Measurements from ENCODE around the gene NDUFB7. TPM values are rescaled to one million over a fixed set of nuclear protein-coding genes. Genes with fewer than 3 reads are reported as not detected.
A peak's percentile ranks its signal among the peaks of the same experiment; 100 is the strongest.
"Not testable (repeated sequence)": the region's sequence is repeated elsewhere in the genome, so short reads cannot be mapped to it uniquely, and the experiment has no call there.

The NDUFB7 gene
- total RNA-seq, 4 donors from 2014 or later: 208 to 584 (median 422) TPM

- peaks cover 28 to 49% of the 10 kb centered on the region in 2 donors for H3K4me1 ChIP-seq
- H3K4me3 ChIP-seq (replicated peaks in 1 of 3): no peak overlapping the region
- no peaks in the 10 kb centered on the region for H3K9me3 ChIP-seq
- H3K36me3 ChIP-seq: no peaks in the 10 kb centered on the region
- H3K27me3 ChIP-seq: no peaks in the 10 kb centered on the region
- DNase-seq: peak; percentile 88 to 94
- peak overlapping the region; percentile 25 to 76 (median 56) for H3K27ac ChIP-seq
- TF ChIP-seq CTCF (IDR thresholded peaks at IDR 0.05) (no peak), POLR2A (IDR thresholded peaks at IDR 0.05) (peak in 1 of 2 donors; percentile 16)
- WGBS, 2 donors: 40 to 43% methylated on average over 12 to 13 of the region's 15 CpGs
- intact Hi-C loops (cut with DNase I): loop anchor here (10.0 kb wide), 1 partner anchor 45 kb away; no protein-coding TSS in a partner anchor
Observed at GRCh38 chr19:14550201-14550754, 21.6 kb downstream of the NDUFB7 start.

GRCh38 chr19:14545716-14546082 is 26.2 kb downstream of the NDUFB7 start:
- H3K27me3 ChIP-seq: no peaks in the 10 kb centered on the region
- intact Hi-C loops (cut with DNase I): no loop called here
- H3K27ac ChIP-seq: peak overlapping the region; percentile 66 to 81 (median 72)
- 66 to 68% methylated on average over 7 to 9 of the region's 9 CpGs for WGBS, 2 donors
- H3K9me3 ChIP-seq: no peaks in the 10 kb centered on the region
- H3K4me1 ChIP-seq: peaks cover 38 to 52% of the 10 kb centered on the region in 2 donors
- no peaks in the 10 kb centered on the region for H3K36me3 ChIP-seq
- DNase-seq: no peak
- TF ChIP-seq POLR2A (IDR thresholded peaks at IDR 0.05) (no peak), CTCF (IDR thresholded peaks at IDR 0.05) (no peak)
- H3K4me3 ChIP-seq (replicated peaks in 1 of 3): no peak overlapping the region

- intact Hi-C loops (cut with DNase I): no loop called here
- Histone ChIP-seq H3K27me3 (no peaks in the 10 kb centered on the region), H3K9me3 (no peaks in the 10 kb centered on the region), H3K36me3 (no peaks in the 10 kb centered on the region), H3K4me3 (replicated peaks in 1 of 3) (no peak overlapping the region), H3K4me1 (peaks cover 32 to 46% of the 10 kb centered on the region in 2 donors), H3K27ac (peak overlapping the region; percentile 66 to 81 (median 72))
- peak; percentile 98 for DNase-seq
- 30 to 36% methylated on average over 12 to 21 of the region's 21 CpGs for WGBS, 2 donors
- TF ChIP-seq POLR2A (IDR thresholded peaks at IDR 0.05) (no peak), CTCF (IDR thresholded peaks at IDR 0.05) (no peak)
Observed at GRCh38 chr19:14544977-14545715, 26.7 kb downstream of the NDUFB7 start.

GRCh38 chr19:14544047-14544446 is 27.8 kb downstream of the NDUFB7 start:
- Histone ChIP-seq H3K27ac (no peak overlapping the region), H3K36me3 (no peaks in the 10 kb centered on the region), H3K4me1 (peaks cover 23 to 36% of the 10 kb centered on the region in 2 donors), H3K4me3 (replicated peaks in 1 of 3) (no peak overlapping the region), H3K27me3 (no peaks in the 10 kb centered on the region), H3K9me3 (no peaks in the 10 kb centered on the region)
- WGBS, 2 donors: 63 to 87% methylated on average over 1 to 5 of the region's 5 CpGs
- intact Hi-C loops (cut with DNase I): no loop called here
- TF ChIP-seq CTCF (IDR thresholded peaks at IDR 0.05) (no peak), POLR2A (IDR thresholded peaks at IDR 0.05) (no peak)
- no peak for DNase-seq

- intact Hi-C loops (cut with DNase I): no loop called here
- no peaks in the 10 kb centered on the region for H3K27me3 ChIP-seq
- H3K36me3 ChIP-seq: no peaks in the 10 kb centered on the region
- WGBS, 2 donors: 55 to 59% methylated on average over 7 of the region's 7 CpGs
- DNase-seq: no peak
- peak overlapping the region in 1 of 3 donors; percentile 63 for H3K27ac ChIP-seq
- H3K4me3 ChIP-seq (replicated peaks in 1 of 3): no peak overlapping the region
- peaks cover 27 to 40% of the 10 kb centered on the region in 2 donors for H3K4me1 ChIP-seq
- no peaks in the 10 kb centered on the region for H3K9me3 ChIP-seq
- no peak for TF ChIP-seq CTCF (IDR thresholded peaks at IDR 0.05)
- no peak for TF ChIP-seq POLR2A (IDR thresholded peaks at IDR 0.05)
Observed at GRCh38 chr19:14542711-14543328, 29.0 kb downstream of the NDUFB7 start.

- H3K4me3 ChIP-seq (replicated peaks in 1 of 3); H3K9me3 ChIP-seq; H3K27ac ChIP-seq; DNase-seq; intact Hi-C loops (cut with DNase I); H3K36me3 ChIP-seq; H3K27me3 ChIP-seq: not testable (repeated sequence)
- H3K4me1 ChIP-seq: peaks cover 33 to 47% of the 10 kb centered on the region in 2 donors
- WGBS, 2 donors: 78% methylated on average over 5 of the region's 5 CpGs
Observed at GRCh38 chr19:14541979-14542378, 29.9 kb downstream of the NDUFB7 start.

Measured in thyroid gland (tissue), 4 donors.